PC-3 (cell line): Measurements from ENCODE around the gene BRME1.

Source experiments
- EZH2 ChIP-seq: fragments of 300-600 bp; sonication (generic); IDR thresholded peaks from one replicate; pipeline ENCODE4 v1.6.1; 2017; ENCODE audit warnings: antibody characterized with exemption, mild to moderate bottlenecking, low read length; ENCODE audit not compliant: unreplicated experiment
- TF ChIP-seq, protein P1 (sequence below): fragments of 300-600 bp; sonication (generic); conservative IDR thresholded peaks from 2 replicates; pipeline ENCODE4 v1.5.1; 2017; ENCODE audit warnings: antibody characterized with exemption, low read depth, mild to moderate bottlenecking, low read length

DNA sequence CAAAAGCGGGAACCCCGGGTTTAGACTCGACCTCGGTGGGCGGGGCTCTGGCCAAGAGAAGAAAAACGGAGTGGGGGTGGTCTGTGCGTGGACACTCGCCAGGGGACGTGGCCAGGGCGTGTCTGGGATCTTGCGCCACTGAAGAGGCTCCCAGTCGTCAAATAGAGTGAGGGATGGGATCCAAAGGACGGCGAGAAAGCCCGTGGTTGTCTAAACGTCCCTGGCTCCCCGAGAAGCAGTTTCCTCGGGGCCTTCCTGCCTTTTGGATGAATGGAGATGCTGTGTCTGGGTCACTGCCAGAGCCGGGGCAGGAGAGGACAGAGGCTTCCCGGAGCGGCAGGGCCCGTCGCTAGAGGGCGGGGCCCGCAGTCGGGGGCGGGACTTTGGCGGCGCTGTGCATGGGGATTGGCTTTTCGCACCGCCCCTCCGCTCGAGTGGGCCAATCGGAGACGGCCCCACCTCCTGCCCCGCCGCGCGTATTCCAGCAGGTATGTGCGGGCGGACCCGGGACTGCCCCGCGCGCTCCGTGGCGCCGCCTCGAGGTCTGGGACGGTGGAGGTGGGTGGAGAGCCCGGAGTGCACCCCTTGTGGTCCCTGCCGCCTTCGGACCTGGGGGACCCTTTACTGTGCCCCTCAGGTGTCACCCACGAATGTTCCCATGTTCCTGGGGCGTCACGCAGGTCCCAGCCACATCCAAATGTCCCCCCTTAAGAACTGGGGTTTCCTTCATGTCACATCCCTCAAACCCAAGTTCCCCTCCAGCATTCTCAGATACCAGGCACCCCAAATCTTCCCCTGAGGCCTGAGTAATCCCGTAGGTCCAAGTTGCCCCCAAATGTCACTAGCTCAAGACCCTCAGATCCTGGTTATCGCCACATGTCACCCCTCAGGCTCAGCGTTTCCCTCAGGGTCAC lies 72.3 kb downstream of the BRME1 start:
- no peak for TF ChIP-seq EZH2
- TF ChIP-seq, protein P1, sequence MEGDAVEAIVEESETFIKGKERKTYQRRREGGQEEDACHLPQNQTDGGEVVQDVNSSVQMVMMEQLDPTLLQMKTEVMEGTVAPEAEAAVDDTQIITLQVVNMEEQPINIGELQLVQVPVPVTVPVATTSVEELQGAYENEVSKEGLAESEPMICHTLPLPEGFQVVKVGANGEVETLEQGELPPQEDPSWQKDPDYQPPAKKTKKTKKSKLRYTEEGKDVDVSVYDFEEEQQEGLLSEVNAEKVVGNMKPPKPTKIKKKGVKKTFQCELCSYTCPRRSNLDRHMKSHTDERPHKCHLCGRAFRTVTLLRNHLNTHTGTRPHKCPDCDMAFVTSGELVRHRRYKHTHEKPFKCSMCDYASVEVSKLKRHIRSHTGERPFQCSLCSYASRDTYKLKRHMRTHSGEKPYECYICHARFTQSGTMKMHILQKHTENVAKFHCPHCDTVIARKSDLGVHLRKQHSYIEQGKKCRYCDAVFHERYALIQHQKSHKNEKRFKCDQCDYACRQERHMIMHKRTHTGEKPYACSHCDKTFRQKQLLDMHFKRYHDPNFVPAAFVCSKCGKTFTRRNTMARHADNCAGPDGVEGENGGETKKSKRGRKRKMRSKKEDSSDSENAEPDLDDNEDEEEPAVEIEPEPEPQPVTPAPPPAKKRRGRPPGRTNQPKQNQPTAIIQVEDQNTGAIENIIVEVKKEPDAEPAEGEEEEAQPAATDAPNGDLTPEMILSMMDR: peak; percentile 75
